Upper lobe of right lung (tissue), 1 donor: ENCODE results near the gene SOX18. TPM values are rescaled to one million over a fixed set of nuclear protein-coding genes. Genes with fewer than 3 reads are reported as not detected.

ENCODE experiments used
- ATAC-seq: fragments of 200-7000 bp; cut with Tn5 transposase; one replicate; pipeline ENCODE4 v1.9.1; 2020; ENCODE audit warnings: mild to moderate bottlenecking, moderate library complexity
- DNase-seq: peaks from one replicate; pipeline ENCODE4 v3.0.0-alpha.2; 2020
- H3K27ac ChIP-seq: fragments of 200-600 bp; one replicate; pipeline ENCODE4 v1.8.0; 2022
- H3K27me3 ChIP-seq: fragments of 200-600 bp; one replicate; pipeline ENCODE4 v1.8.0; 2022; ENCODE audit warnings: mild to moderate bottlenecking
- H3K36me3 ChIP-seq: fragments of 200-600 bp; one replicate; pipeline ENCODE4 v1.8.0; 2022
- H3K4me1 ChIP-seq: fragments of 200-600 bp; one replicate; pipeline ENCODE4 v1.8.0; 2022
- H3K4me3 ChIP-seq: fragments of 200-600 bp; one replicate; pipeline ENCODE4 v1.8.0; 2022; ENCODE audit warnings: mild to moderate bottlenecking
- H3K9me3 ChIP-seq: fragments of 200-600 bp; one replicate; pipeline ENCODE4 v1.8.0; 2022
- CTCF ChIP-seq: fragments of 200-600 bp; IDR thresholded peaks from one replicate; pipeline ENCODE4 v1.8.0; 2022; ENCODE audit warnings: antibody characterized with exemption
- intact Hi-C: fragments of 100-400 bp; cut with DNase I; formaldehyde crosslinking; loops from one replicate; pipeline ENCODE4 v1.11.0; 2022
- long read RNA-seq: library from polyadenylated mRNA; unstranded; transcript quantifications from one replicate; pipeline ENCODE4 v2.0.0, GENCODE V29; 2021
- total RNA-seq: library from RNA; stranded (reverse); fragmentation: NEBNext Ultra II Directional; extraction: Animal tissue kit (Norgen Biotek cat#: 25700); gene quantifications from one replicate; pipeline ENCODE4 v1.2.1, GENCODE V29; 2021
- donor health status: DM: no; HTN: yes; CAD: no; lungs with severe emphysema.

The SOX18 gene
- 135 TPM for total RNA-seq
- long read RNA-seq, transcript SOX18-201 (2 exons, 1,864 nt), result major isoform, 127 of 165 reads
- long read RNA-seq, partial matches to known transcripts, result 38 of 165 reads
- long read RNA-seq, other reads (novel, unspliced or antisense), result 0 of 165 reads

GRCh38 chr20:64049060-64049877, at the start of gene SOX18:
TSS of gene SOX18 (minus strand) at chr20:64049639. CDS start at chr20:64049516, 123 bp downstream.
- peak; percentile 4 for ATAC-seq
- Histone ChIP-seq H3K36me3 (no peaks in the 10 kb centered on the region), H3K4me3 (peak within 1 kb of the TSS; percentile 55), H3K9me3 (no peaks in the 10 kb centered on the region), H3K27ac (peak within 1 kb of the TSS; percentile 75), H3K4me1 (peaks cover 12% of the 10 kb centered on the region), H3K27me3 (peaks cover 49% of the 10 kb centered on the region)
- intact Hi-C loops, result no loop called here
- DNase-seq, result no peak
- TF ChIP-seq CTCF, result no peak

GRCh38 chr20:64098471-64099013, 49.1 kb upstream of the SOX18 start:
- DNase-seq (no peak), ATAC-seq (no peak)
- Histone ChIP-seq H3K27ac (no peak overlapping the region), H3K4me1 (peaks cover 12% of the 10 kb centered on the region), H3K27me3 (peaks cover 41% of the 10 kb centered on the region), H3K36me3 (no peaks in the 10 kb centered on the region), H3K9me3 (no peaks in the 10 kb centered on the region), H3K4me3 (no peak overlapping the region)
- no peak for TF ChIP-seq CTCF
- intact Hi-C loops, result no loop called here

- ATAC-seq, result no peak
- peaks cover 21% of the 10 kb centered on the region for H3K27me3 ChIP-seq
- no peak overlapping the region for H3K27ac ChIP-seq
- no peak overlapping the region for H3K4me3 ChIP-seq
- H3K9me3 ChIP-seq, result no peaks in the 10 kb centered on the region
- DNase-seq, result no peak
- TF ChIP-seq CTCF, result no peak
- no peaks in the 10 kb centered on the region for H3K36me3 ChIP-seq
- no peaks in the 10 kb centered on the region for H3K4me1 ChIP-seq
- intact Hi-C loops, result no loop called here
Measured at GRCh38 chr20:64096535-64096934, 47.1 kb upstream of the SOX18 start.

- no peak for DNase-seq
- no peaks in the 10 kb centered on the region for H3K4me1 ChIP-seq
- no peak overlapping the region for H3K27ac ChIP-seq
- ATAC-seq, result no peak
- intact Hi-C loops, result no loop called here
- no peak overlapping the region for H3K4me3 ChIP-seq
- TF ChIP-seq CTCF, result no peak
- no peaks in the 10 kb centered on the region for H3K9me3 ChIP-seq
- H3K27me3 ChIP-seq, result peaks cover 15% of the 10 kb centered on the region
- no peaks in the 10 kb centered on the region for H3K36me3 ChIP-seq
Measured at GRCh38 chr20:64095927-64096326, 46.5 kb upstream of the SOX18 start.

GRCh38 chr20:64095455-64095854, 46.0 kb upstream of the SOX18 start:
- no peak for TF ChIP-seq CTCF
- no peak overlapping the region for H3K27ac ChIP-seq
- H3K27me3 ChIP-seq, result peaks cover 10% of the 10 kb centered on the region
- H3K4me1 ChIP-seq, result no peaks in the 10 kb centered on the region
- ATAC-seq, result no peak
- intact Hi-C loops, result no loop called here
- no peaks in the 10 kb centered on the region for H3K9me3 ChIP-seq
- no peak overlapping the region for H3K4me3 ChIP-seq
- no peaks in the 10 kb centered on the region for H3K36me3 ChIP-seq
- no peak for DNase-seq
